ENCODE measurements around the gene APOBEC3B. TPM values are rescaled to one million over a fixed set of nuclear protein-coding genes. Genes with fewer than 3 reads are reported as not detected.

The APOBEC3B gene
- total and polyA plus RNA-seq, 2 of the 8 experiments (the other 6 are each of a cell fraction or from before 2014, with no cell fraction given) = 14.2 to 74.9 TPM

DNA sequence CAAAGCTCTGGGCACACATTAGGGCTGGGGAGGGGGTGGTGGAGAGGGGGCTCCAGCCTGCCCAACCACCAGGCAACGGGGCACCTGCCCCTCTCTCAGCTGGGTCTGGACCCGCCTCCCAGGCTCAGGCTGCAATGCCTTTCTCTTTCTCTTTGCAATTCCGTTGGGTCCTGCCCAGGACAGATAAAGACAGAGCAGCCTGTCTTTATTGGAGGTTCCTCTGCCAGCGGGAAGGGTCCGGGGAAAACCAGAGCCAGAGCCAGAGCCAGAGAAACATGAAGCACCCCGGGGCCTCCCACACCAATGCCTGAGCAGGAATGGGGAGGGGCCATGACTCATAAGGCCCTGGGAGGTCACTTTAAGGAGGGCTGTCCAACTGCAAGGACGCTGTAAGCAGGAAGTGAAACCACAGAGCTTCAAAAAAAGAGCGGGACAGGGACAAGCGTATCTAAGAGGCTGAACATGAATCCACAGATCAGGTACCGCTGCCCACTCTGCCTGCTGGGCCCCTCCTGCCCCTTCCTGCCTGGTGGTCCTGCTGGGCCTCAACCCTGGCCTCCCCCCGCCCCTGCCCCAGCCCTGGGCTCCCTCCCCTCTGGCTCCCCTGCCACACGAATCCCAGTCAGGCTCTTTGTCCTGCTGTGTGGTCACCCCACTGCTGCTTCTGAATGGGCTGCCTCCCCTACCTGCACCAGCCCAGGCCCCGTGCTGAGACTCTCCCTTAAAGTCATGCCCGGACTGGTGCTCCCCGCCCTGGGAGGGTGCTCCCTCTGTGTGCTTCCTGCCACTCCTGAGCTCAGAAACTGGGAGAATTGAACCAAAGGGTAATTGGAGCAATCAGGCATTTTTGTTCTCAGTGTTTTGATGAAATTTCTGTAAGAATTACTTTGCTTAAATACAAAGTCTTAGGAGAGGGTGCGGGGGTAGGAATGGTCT is at the start of gene APOBEC3B (continued):
- TF ChIP-seq KDM4A (IDR thresholded peaks at IDR 0.05; ENCODE audit: low read depth, low read length, severe bottlenecking) (no peak), BRCA1 (IDR thresholded peaks at IDR 0.05; ENCODE audit: low read depth, low read length) (no peak), SAP30 (IDR thresholded peaks at IDR 0.05; ENCODE audit: insufficient read depth, insufficient replicate concordance, low read length) (no peak), SIRT6 (IDR thresholded peaks at IDR 0.05; ENCODE audit: low read length) (no peak), HDAC6 (IDR thresholded peaks at IDR 0.05; ENCODE audit: low read depth, low read length) (no peak), CTBP2 (IDR thresholded peaks at IDR 0.05; ENCODE audit: borderline replicate concordance, insufficient read depth, insufficient read length, low read length) (no peak), TBP (IDR thresholded peaks at IDR 0.05; ENCODE audit: low read depth, low read length) (0 out of 2 replicates have a peak, but pooled peaks have one; percentile 18), SP1 (IDR thresholded peaks at IDR 0.05; ENCODE audit: low read depth, low read length) (peak; percentile 26; the same call in 1 of the 2 replicates), MAFK (IDR thresholded peaks at IDR 0.05; ENCODE audit: low read depth, low read length) (no peak), PHF8 (conservative IDR thresholded peaks at IDR 0.05; ENCODE audit: low read depth, low read length) (no peak), POU5F1 (IDR thresholded peaks at IDR 0.05; ENCODE audit: low read depth, low read length) (no peak), POLR2A (IDR thresholded peaks at IDR 0.05; ENCODE audit: control extremely low read depth in 1 of 2, low read depth in 2 of 2, low read length in 2 of 2) (no peak; a peak in 1 of 3 replicates), CHD2 (IDR thresholded peaks at IDR 0.05; ENCODE audit: low read length) (no peak)
